ENCODE results near the gene XPO6.

XPO6 gene

DNA sequence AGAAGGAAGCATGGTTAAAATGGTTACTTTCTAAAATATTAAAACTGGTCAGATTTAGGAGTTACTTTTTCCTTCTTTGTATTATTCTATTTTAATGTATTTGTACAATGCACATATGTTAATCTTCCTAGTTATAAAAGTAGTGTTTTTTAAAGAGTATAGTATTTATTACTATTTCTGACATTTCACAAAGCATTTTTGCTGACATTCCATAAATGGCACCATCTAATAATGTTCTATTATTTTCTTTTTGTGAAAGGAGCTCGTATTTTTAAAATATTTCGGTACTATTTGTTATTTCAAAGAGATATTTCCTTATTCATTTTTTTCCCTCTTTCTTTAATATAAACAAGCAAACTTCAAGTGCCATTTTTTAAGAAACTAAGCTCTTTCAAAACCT, 100.8 kb downstream of the XPO6 start (continued):
- TF ChIP-seq, protein P1, sequence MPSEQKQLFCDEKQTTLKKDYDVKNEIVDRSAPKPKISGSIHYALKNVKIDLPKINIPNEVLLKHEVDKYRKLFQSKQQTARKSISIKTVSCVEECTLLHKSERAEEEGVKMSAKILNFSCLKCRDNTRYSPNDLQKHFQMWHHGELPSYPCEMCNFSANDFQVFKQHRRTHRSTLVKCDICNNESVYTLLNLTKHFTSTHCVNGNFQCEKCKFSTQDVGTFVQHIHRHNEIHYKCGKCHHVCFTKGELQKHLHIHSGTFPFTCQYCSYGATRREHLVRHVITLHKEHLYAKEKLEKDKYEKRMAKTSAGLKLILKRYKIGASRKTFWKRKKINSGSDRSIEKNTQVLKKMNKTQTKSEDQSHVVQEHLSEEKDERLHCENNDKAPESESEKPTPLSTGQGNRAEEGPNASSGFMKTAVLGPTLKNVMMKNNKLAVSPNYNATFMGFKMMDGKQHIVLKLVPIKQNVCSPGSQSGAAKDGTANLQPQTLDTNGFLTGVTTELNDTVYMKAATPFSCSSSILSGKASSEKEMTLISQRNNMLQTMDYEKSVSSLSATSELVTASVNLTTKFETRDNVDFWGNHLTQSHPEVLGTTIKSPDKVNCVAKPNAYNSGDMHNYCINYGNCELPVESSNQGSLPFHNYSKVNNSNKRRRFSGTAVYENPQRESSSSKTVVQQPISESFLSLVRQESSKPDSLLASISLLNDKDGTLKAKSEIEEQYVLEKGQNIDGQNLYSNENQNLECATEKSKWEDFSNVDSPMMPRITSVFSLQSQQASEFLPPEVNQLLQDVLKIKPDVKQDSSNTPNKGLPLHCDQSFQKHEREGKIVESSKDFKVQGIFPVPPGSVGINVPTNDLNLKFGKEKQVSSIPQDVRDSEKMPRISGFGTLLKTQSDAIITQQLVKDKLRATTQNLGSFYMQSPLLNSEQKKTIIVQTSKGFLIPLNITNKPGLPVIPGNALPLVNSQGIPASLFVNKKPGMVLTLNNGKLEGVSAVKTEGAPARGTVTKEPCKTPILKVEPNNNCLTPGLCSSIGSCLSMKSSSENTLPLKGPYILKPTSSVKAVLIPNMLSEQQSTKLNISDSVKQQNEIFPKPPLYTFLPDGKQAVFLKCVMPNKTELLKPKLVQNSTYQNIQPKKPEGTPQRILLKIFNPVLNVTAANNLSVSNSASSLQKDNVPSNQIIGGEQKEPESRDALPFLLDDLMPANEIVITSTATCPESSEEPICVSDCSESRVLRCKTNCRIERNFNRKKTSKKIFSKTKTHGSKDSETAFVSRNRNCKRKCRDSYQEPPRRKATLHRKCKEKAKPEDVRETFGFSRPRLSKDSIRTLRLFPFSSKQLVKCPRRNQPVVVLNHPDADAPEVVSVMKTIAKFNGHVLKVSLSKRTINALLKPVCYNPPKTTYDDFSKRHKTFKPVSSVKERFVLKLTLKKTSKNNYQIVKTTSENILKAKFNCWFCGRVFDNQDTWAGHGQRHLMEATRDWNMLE (tag by site-specific recombination; conservative IDR thresholded peaks at IDR 0.05; ENCODE audit: low read depth) = no peak
- TF ChIP-seq ZBTB21 (tag by site-specific recombination; IDR thresholded peaks at IDR 0.05) = no peak
- TF ChIP-seq, protein P2, sequence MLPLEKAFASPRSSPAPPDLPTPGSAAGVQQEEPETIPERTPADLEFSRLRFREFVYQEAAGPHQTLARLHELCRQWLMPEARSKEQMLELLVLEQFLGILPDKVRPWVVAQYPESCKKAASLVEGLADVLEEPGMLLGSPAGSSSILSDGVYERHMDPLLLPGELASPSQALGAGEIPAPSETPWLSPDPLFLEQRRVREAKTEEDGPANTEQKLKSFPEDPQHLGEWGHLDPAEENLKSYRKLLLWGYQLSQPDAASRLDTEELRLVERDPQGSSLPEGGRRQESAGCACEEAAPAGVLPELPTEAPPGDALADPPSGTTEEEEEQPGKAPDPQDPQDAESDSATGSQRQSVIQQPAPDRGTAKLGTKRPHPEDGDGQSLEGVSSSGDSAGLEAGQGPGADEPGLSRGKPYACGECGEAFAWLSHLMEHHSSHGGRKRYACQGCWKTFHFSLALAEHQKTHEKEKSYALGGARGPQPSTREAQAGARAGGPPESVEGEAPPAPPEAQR (tag by site-specific recombination; IDR thresholded peaks at IDR 0.05) = no peak
- no peak for TF ChIP-seq ZNF24 (tag by site-specific recombination; IDR thresholded peaks at IDR 0.05)
- no peak for TF ChIP-seq ZNF792 (tag by site-specific recombination; IDR thresholded peaks at IDR 0.05)

DNA sequence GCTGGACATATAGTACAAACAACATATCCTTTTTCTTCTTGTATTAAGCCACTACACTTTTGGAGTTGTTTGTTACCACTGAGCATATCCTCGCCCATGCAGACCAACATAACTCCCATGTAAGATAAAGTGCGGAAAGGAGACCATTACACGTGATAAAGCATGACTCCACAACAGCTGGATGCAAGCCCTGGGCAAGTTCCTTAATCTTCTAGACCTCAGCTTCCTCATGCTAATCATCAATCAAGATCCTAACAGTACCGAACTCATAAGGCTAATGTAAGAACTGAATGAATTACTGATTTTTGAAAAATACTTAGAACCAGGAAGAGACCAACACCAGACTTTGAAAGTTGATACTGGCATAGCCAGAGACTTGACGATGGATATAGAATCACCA, 101.3 kb downstream of the XPO6 start:
- H3K4me3 ChIP-seq (ENCODE audit: low read depth, low read length) = no peak overlapping the region
- H3K4me1 ChIP-seq (ENCODE audit: control insufficient read depth, insufficient read depth, low read length) = no peaks in the 10 kb centered on the region
- H3K27ac ChIP-seq (ENCODE audit: extremely low read depth, low read depth, low read length) = no peak overlapping the region
- ChIA-PET POLR2A (no interaction called here), CTCF (no interaction called here)
- H3K36me3 ChIP-seq (ENCODE audit: control insufficient read depth in 2 of 2, insufficient read depth in 1 of 2, low read length in 2 of 2) = peaks cover 10 to 94% of the 10 kb centered on the region in 2 experiments
- TF ChIP-seq TRIM28 (IDR thresholded peaks at IDR 0.05; ENCODE audit: borderline replicate concordance, low read length) (no peak), ZNF610 (tag by site-specific recombination; IDR thresholded peaks at IDR 0.05; ENCODE audit: borderline replicate concordance) (no peak), ZNF558 (tag by site-specific recombination; IDR thresholded peaks at IDR 0.05) (no peak), ZNF366 (tag by site-specific recombination; conservative IDR thresholded peaks at IDR 0.05) (no peak), ZBTB20 (tag by site-specific recombination; IDR thresholded peaks at IDR 0.05) (no peak), SALL2 (tag by site-specific recombination; IDR thresholded peaks at IDR 0.05; ENCODE audit: borderline replicate concordance) (no peak), ZNF624 (tag by site-specific recombination; IDR thresholded peaks at IDR 0.05) (no peak), ZNF747 (tag by site-specific recombination; IDR thresholded peaks at IDR 0.05) (no peak)
- TF ChIP-seq, protein P3, sequence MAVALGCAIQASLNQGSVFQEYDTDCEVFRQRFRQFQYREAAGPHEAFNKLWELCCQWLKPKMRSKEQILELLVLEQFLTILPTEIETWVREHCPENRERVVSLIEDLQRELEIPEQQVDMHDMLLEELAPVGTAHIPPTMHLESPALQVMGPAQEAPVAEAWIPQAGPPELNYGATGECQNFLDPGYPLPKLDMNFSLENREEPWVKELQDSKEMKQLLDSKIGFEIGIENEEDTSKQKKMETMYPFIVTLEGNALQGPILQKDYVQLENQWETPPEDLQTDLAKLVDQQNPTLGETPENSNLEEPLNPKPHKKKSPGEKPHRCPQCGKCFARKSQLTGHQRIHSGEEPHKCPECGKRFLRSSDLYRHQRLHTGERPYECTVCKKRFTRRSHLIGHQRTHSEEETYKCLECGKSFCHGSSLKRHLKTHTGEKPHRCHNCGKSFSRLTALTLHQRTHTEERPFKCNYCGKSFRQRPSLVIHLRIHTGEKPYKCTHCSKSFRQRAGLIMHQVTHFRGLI (tag by site-specific recombination; IDR thresholded peaks at IDR 0.05) = no peak
- TF ChIP-seq, protein P4, sequence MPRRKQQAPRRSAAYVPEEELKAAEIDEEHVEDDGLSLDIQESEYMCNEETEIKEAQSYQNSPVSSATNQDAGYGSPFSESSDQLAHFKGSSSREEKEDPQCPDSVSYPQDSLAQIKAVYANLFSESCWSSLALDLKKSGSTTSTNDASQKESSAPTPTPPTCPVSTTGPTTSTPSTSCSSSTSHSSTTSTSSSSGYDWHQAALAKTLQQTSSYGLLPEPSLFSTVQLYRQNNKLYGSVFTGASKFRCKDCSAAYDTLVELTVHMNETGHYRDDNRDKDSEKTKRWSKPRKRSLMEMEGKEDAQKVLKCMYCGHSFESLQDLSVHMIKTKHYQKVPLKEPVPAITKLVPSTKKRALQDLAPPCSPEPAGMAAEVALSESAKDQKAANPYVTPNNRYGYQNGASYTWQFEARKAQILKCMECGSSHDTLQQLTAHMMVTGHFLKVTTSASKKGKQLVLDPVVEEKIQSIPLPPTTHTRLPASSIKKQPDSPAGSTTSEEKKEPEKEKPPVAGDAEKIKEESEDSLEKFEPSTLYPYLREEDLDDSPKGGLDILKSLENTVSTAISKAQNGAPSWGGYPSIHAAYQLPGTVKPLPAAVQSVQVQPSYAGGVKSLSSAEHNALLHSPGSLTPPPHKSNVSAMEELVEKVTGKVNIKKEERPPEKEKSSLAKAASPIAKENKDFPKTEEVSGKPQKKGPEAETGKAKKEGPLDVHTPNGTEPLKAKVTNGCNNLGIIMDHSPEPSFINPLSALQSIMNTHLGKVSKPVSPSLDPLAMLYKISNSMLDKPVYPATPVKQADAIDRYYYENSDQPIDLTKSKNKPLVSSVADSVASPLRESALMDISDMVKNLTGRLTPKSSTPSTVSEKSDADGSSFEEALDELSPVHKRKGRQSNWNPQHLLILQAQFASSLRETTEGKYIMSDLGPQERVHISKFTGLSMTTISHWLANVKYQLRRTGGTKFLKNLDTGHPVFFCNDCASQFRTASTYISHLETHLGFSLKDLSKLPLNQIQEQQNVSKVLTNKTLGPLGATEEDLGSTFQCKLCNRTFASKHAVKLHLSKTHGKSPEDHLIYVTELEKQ (tag by site-specific recombination; IDR thresholded peaks at IDR 0.05; ENCODE audit: borderline replicate concordance) = no peak
- H3K9me3 ChIP-seq (ENCODE audit: control insufficient read depth, insufficient read depth, low read depth, low read length) = no peaks in the 10 kb centered on the region

Measured in HEK293 (cell line).